H1 (cell line): ENCODE measurements around the gene TMEM204. TPM values are rescaled to one million over a fixed set of nuclear protein-coding genes. Genes with fewer than 3 reads are reported as not detected.

Experiments used
- CTCF ChIA-PET: fragments of 300-600 bp; sonication (Branson Sonifier 250); formaldehyde crosslinking; loops from one replicate; lab custom pipeline; 2021; ENCODE audit not compliant: partially characterized antibody; lab: Charles Lee
- POLR2A ChIA-PET: fragments of 300-600 bp; sonication (Branson Sonifier 250); formaldehyde crosslinking; loops from one replicate; lab custom pipeline; 2021; ENCODE audit warnings: inconsistent platforms; ENCODE audit not compliant: partially characterized antibody; lab: Charles Lee
- DNase-seq, 2 experiments: peaks; one replicate each; pipeline versions ENCODE4 v3.0.0 to v3.0.0-alpha.2; 2010 to 2022; ENCODE audit warnings: low spot score in 2 of 2, low read depth in 1 of 2, mixed read lengths in 1 of 2
- FAIRE-seq: peaks from 2 replicates; lab custom pipeline; 2011; peaks lifted over from hg19 to GRCh38; lab: Jason Lieb, UNC
- H2AFZ ChIP-seq: 2 replicates; pipeline ENCODE4 v1.8.1; 2012; ENCODE audit warnings: low read length, inconsistent platforms
- H2AK5ac ChIP-seq: 2 replicates; pipeline ENCODE4 v1.6.1; 2013; ENCODE audit warnings: low read depth, low read length
- H2BK120ac ChIP-seq: replicated peaks from 2 replicates; pipeline ENCODE3; 2013; ENCODE audit warnings: low read depth, low read length, inconsistent platforms
- H2BK12ac ChIP-seq: 2 replicates; pipeline ENCODE4 v1.6.1; 2013; ENCODE audit warnings: low read depth, low read length
- H2BK15ac ChIP-seq: 2 replicates; pipeline ENCODE4 v1.6.1; 2013; ENCODE audit warnings: low read length
- H2BK20ac ChIP-seq: 2 replicates; pipeline ENCODE4 v1.6.1; 2013; ENCODE audit warnings: low read length
- H2BK5ac ChIP-seq: 2 replicates; pipeline ENCODE4 v1.6.1; 2013; ENCODE audit warnings: low read depth, low read length
- H3K14ac ChIP-seq: 2 replicates; pipeline ENCODE4 v1.6.1; 2013; ENCODE audit warnings: inconsistent platforms; ENCODE audit not compliant: insufficient read length
- H3K18ac ChIP-seq: 2 replicates; pipeline ENCODE4 v1.6.1; 2013; ENCODE audit warnings: low read length; ENCODE audit errors: extremely low read depth
- H3K23ac ChIP-seq: 2 replicates; pipeline ENCODE4 v1.6.1; 2013; ENCODE audit warnings: inconsistent platforms; ENCODE audit not compliant: insufficient read length
- H3K23me2 ChIP-seq: 2 replicates; pipeline ENCODE4 v1.6.1; 2013; ENCODE audit warnings: low read depth, low read length
- H3K27ac ChIP-seq: 2 replicates; pipeline ENCODE4 v1.6.1; 2011; ENCODE audit warnings: low read depth, low read length, inconsistent platforms
- H3K27me3 ChIP-seq, 4 experiments: replicated peaks in 1 of 4; 1 replicate in 1 of 4; 2 replicates in 3 of 4; pipeline versions ENCODE4 v1.6.1 to v1.8.1; 2011 to 2013; ENCODE audit warnings: low read length in 3 of 4, mild to moderate bottlenecking in 3 of 4, inconsistent platforms in 2 of 4, mixed read lengths in 2 of 4, moderate library complexity in 1 of 4; ENCODE audit not compliant: control insufficient read depth in 3 of 4, insufficient read depth in 3 of 4; ENCODE audit errors: extremely low read depth in 1 of 4
- H3K36me3 ChIP-seq, 4 experiments: 2 replicates each; pipeline versions ENCODE4 v1.6.1 to v1.8.1; 2011 to 2013; ENCODE audit warnings: mild to moderate bottlenecking in 4 of 4, low read length in 3 of 4, moderate library complexity in 2 of 4, control low read depth in 1 of 4, inconsistent platforms in 1 of 4; ENCODE audit not compliant: insufficient read depth in 4 of 4, control insufficient read depth in 2 of 4
- H3K4ac ChIP-seq: replicated peaks from 2 replicates; pipeline ENCODE3; 2013; ENCODE audit warnings: low read length, low read depth, mixed read lengths, inconsistent platforms; ENCODE audit not compliant: insufficient read length
- H3K4me1 ChIP-seq, 4 experiments: replicated peaks in 1 of 4; 1 replicate in 1 of 4; 2 replicates in 3 of 4; pipeline versions ENCODE4 v1.6.1 to v1.8.1; 2011 to 2013; ENCODE audit warnings: low read length in 3 of 4, inconsistent platforms in 2 of 4, mixed read lengths in 1 of 4; ENCODE audit not compliant: insufficient read depth in 4 of 4, control insufficient read depth in 3 of 4
- H3K4me2 ChIP-seq, 2 experiments: 2 replicates each; pipeline versions ENCODE4 v1.6.1 to v1.8.1; 2011 to 2013; ENCODE audit warnings: low read depth in 2 of 2, low read length in 2 of 2, control low read depth in 1 of 2, inconsistent platforms in 1 of 2, mild to moderate bottlenecking in 1 of 2; ENCODE audit not compliant: insufficient read depth in 1 of 2
- H3K4me3 ChIP-seq, 4 experiments: fragments of 200-600, 300-600 bp in 1 of 4; sonication (generic), shearing (Covaris generic), sonication (Bioruptor Twin) in 1 of 4; 2 replicates each; pipeline versions ENCODE4 v1.5.1 to v1.8.1; 2011 to 2016; ENCODE audit warnings: low read length in 4 of 4, low read depth in 3 of 4, control low read depth in 2 of 4, inconsistent platforms in 2 of 4, mild to moderate bottlenecking in 2 of 4, mixed read lengths in 1 of 4, moderate library complexity in 1 of 4; ENCODE audit not compliant: insufficient read depth in 2 of 4; ENCODE audit errors: extremely low read depth in 1 of 4
- H3K56ac ChIP-seq: replicated peaks from 2 replicates; pipeline ENCODE3; 2013; ENCODE audit warnings: low read depth, mild to moderate bottlenecking, mixed read lengths, low read length, inconsistent platforms; ENCODE audit not compliant: insufficient read length
- H3K79me1 ChIP-seq: 2 replicates; pipeline ENCODE4 v1.6.1; 2013; ENCODE audit warnings: low read depth, low read length, control low read depth
- H3K79me2 ChIP-seq, 2 experiments: 2 replicates each; pipeline versions ENCODE4 v1.6.1 to v1.8.1; 2012 to 2013; ENCODE audit warnings: low read length in 2 of 2, mild to moderate bottlenecking in 2 of 2, inconsistent platforms in 1 of 2; ENCODE audit not compliant: insufficient read depth in 2 of 2, control insufficient read depth in 1 of 2
- H3K9ac ChIP-seq, 4 experiments: replicated peaks in 1 of 4; 1 replicate in 1 of 4; 2 replicates in 3 of 4; pipeline versions ENCODE4 v1.6.1 to v1.8.1; 2011 to 2013; ENCODE audit warnings: low read depth in 3 of 4, low read length in 3 of 4, control low read depth in 2 of 4, mild to moderate bottlenecking in 2 of 4, moderate library complexity in 2 of 4, inconsistent platforms in 1 of 4; ENCODE audit errors: extremely low read depth in 1 of 4
- H3K9me3 ChIP-seq, 2 experiments: 2 replicates each; pipeline versions ENCODE4 v1.6.1 to v1.8.1; 2012 to 2013; ENCODE audit warnings: mild to moderate bottlenecking in 2 of 2, moderate library complexity in 2 of 2, control low read depth in 1 of 2, inconsistent platforms in 1 of 2, low read depth in 1 of 2, low read length in 1 of 2, mixed read lengths in 1 of 2; ENCODE audit not compliant: insufficient read depth in 2 of 2
- H4K20me1 ChIP-seq, 2 experiments: replicated peaks in 1 of 2; 2 replicates each; pipeline versions ENCODE3 to v1.8.1; 2011 to 2013; ENCODE audit warnings: inconsistent platforms in 2 of 2, low read length in 2 of 2, mild to moderate bottlenecking in 1 of 2; ENCODE audit not compliant: insufficient read depth in 2 of 2, control insufficient read depth in 1 of 2
- H4K5ac ChIP-seq: 2 replicates; pipeline ENCODE4 v1.6.1; 2013; ENCODE audit warnings: low read length, low read depth, mixed read lengths, inconsistent platforms; ENCODE audit not compliant: insufficient read length
- H4K8ac ChIP-seq: 2 replicates; pipeline ENCODE4 v1.8.0; 2013; ENCODE audit warnings: mild to moderate bottlenecking, moderate library complexity, low read length, inconsistent platforms; ENCODE audit not compliant: insufficient read depth; ENCODE audit errors: extremely low read depth
- H4K91ac ChIP-seq: replicated peaks from 2 replicates; pipeline ENCODE3; 2013; ENCODE audit warnings: low read length, mixed read lengths, inconsistent platforms; ENCODE audit not compliant: insufficient read length
- YY1 ChIP-seq: IDR thresholded peaks from 2 replicates; pipeline ENCODE4 v1.6.1; 2011; ENCODE audit warnings: low read depth, mild to moderate bottlenecking, low read length
- WGBS, 2 experiments: shearing (Covaris generic) in 1 of 2; methylation state at CpG; one replicate each; pipeline versions ENCODE4 v1.1.6 to v1.1.7; 2013 to 2015; ENCODE audit warnings: low lambda C conversion rate in 2 of 2, mixed read lengths in 2 of 2, inconsistent platforms in 1 of 2, low coverage in 1 of 2, missing lambda C conversion rate in 1 of 2; ENCODE audit not compliant: insufficient replicate concordance in 2 of 2, insufficient coverage in 1 of 2, insufficient read length in 1 of 2; ENCODE audit errors: extremely low coverage in 1 of 2, missing lambda C conversion rate in 1 of 2; 5-methylcytosine and 5-hydroxymethylcytosine counted together
- polyA plus RNA-seq, 7 experiments: library from polyadenylated mRNA; depleted of rRNA in 3 of 7; stranded (reverse) in 5 of 7; unstranded in 2 of 7; fragments of >200 nt in 5 of 7; fragments of 200-250 nt in 2 of 7; gene quantifications; 1 replicate in 5 of 7; 2 replicates in 1 of 7; 4 replicates in 1 of 7; pipeline versions ENCODE4 v1.2.1 to v1.2.3, GENCODE V29; 2011 to 2013; ENCODE audit warnings: missing spikeins in 2 of 7, mixed read lengths in 2 of 7
- total RNA-seq: library from RNA; stranded (reverse); fragmentation: NEBNext Ultra II Directional; extraction: Animal tissue kit (Norgen Biotek cat#: 25700); gene quantifications from 2 replicates; pipeline ENCODE4 v1.2.1, GENCODE V29; 2021

The TMEM204 gene
- total and polyA plus RNA-seq, 2 of the 8 experiments (the other 6 are each of a cell fraction or from before 2014, with no cell fraction given), result not detected

GRCh38 chr16:1531638-1531910 is 1.9 kb upstream of the TMEM204 start:
- Histone ChIP-seq H2BK120ac (no peak overlapping the region), H4K20me1 (peaks cover 4 to 9% of the 10 kb centered on the region in 2 experiments), H3K23me2 (no peaks in the 10 kb centered on the region), H3K56ac (no peak overlapping the region), H2BK20ac (no peak overlapping the region), H3K9me3 (no peaks in the 10 kb centered on the region), H3K4me1 (no peaks in the 10 kb centered on the region; a peak in 1 of 7 replicates), H3K4me2 (no peak overlapping the region), H2BK5ac (no peak overlapping the region), H2AFZ (no peak overlapping the region), H2BK12ac (no peak overlapping the region), H4K91ac (no peak overlapping the region), H2BK15ac (no peak overlapping the region), H3K14ac (no peak overlapping the region), H4K8ac (no peak overlapping the region), H2AK5ac (no peak overlapping the region), H3K36me3 (no peaks in the 10 kb centered on the region; a peak in 2 of 8 replicates), H4K5ac (no peak overlapping the region), H3K9ac (no peak overlapping the region), H3K18ac (no peak overlapping the region), H3K4me3 (no peak overlapping the region), H3K4ac (no peak overlapping the region), H3K27me3 (no peaks in the 10 kb centered on the region), H3K79me2 (no peaks in the 10 kb centered on the region), H3K27ac (no peak overlapping the region), H3K23ac (no peak overlapping the region), H3K79me1 (no peaks in the 10 kb centered on the region)
- FAIRE-seq (no peak), DNase-seq (no peak)
- 91% methylated on average over 14 of the region's 14 CpGs; no CpG with 5 or more reads in 1 of the 2 experiments for WGBS, 2 experiments
- ChIA-PET POLR2A (no interaction called here), CTCF (interaction anchor here (0.8 kb wide), 1 partner anchor 8 kb away, joined by 3 read pairs; no protein-coding TSS in a partner anchor)
- no peak for TF ChIP-seq YY1
